OCI-LY3 (cell line): ENCODE results near the gene TTYH2.

Experiments used
- H2AFZ ChIP-seq: fragments of 200-600, 300-600 bp; shearing (Covaris generic); 2 replicates; pipeline ENCODE4 v1.6.0; 2014; ENCODE audit warnings: antibody characterized with exemption, low read depth, low read length
- H3K27ac ChIP-seq: fragments of 200-600, 300-600 bp; sonication (generic); 2 replicates; pipeline ENCODE4 v1.5.1; 2014; ENCODE audit warnings: mild to moderate bottlenecking, low read length, moderate library complexity, mixed read lengths
- H3K27me3 ChIP-seq: fragments of 200-600, 300-600 bp; sonication (generic); 2 replicates; pipeline ENCODE4 v1.6.1; 2014; ENCODE audit warnings: low read depth, low read length, mixed read lengths
- H3K36me3 ChIP-seq: fragments of 200-600, 300-600 bp; sonication (generic); replicated peaks from 2 replicates; pipeline ENCODE3; 2014; ENCODE audit warnings: low read depth, low read length, mixed read lengths
- H3K4me1 ChIP-seq: fragments of 300-600, 200-600 bp; sonication (generic); 2 replicates; pipeline ENCODE4 v1.6.1; 2014; ENCODE audit warnings: low read length, mixed read lengths
- H3K4me2 ChIP-seq: fragments of 200-600, 300-600 bp; sonication (generic); 2 replicates; pipeline ENCODE4 v1.6.1; 2014; ENCODE audit warnings: low read length, mixed read lengths
- H3K4me3 ChIP-seq: fragments of 300-600, 200-600 bp; sonication (generic); 2 replicates; pipeline ENCODE4 v1.5.1; 2014; ENCODE audit warnings: antibody characterized with exemption, mild to moderate bottlenecking, low read length, moderate library complexity
- H3K79me2 ChIP-seq: fragments of 300-600, 200-600 bp; shearing (Covaris generic); 2 replicates; pipeline ENCODE4 v1.6.1; 2014; ENCODE audit warnings: mild to moderate bottlenecking, low read length, mixed read lengths
- H3K9ac ChIP-seq: fragments of 300-600, 200-600 bp; shearing (Covaris generic); 2 replicates; pipeline ENCODE4 v1.6.0; 2014; ENCODE audit warnings: mild to moderate bottlenecking, low read length, moderate library complexity
- H3K9me3 ChIP-seq: fragments of 200-600, 300-600 bp; shearing (Covaris generic); 2 replicates; pipeline ENCODE4 v1.6.1; 2014; ENCODE audit warnings: low read length, mixed read lengths; ENCODE audit not compliant: insufficient read depth
- H4K20me1 ChIP-seq: fragments of 200-600, 300-600 bp; sonication (generic); 2 replicates; pipeline ENCODE4 v1.6.1; 2016; ENCODE audit warnings: low read length, mixed read lengths; ENCODE audit not compliant: insufficient read depth
- EZH2phosphoT487 ChIP-seq: fragments of 200-600 bp; shearing (Covaris generic); IDR thresholded peaks from 2 replicates; pipeline ENCODE4 v1.6.1; 2018; ENCODE audit warnings: antibody characterized with exemption, mixed run types, low read depth
- TF ChIP-seq, protein P1 (sequence below): fragments of 200-600, 300-600 bp; sonication (generic); IDR thresholded peaks from 2 replicates; pipeline ENCODE4 v1.5.1; 2014; ENCODE audit warnings: antibody characterized with exemption, low read length, low read depth

Gene TTYH2

DNA sequence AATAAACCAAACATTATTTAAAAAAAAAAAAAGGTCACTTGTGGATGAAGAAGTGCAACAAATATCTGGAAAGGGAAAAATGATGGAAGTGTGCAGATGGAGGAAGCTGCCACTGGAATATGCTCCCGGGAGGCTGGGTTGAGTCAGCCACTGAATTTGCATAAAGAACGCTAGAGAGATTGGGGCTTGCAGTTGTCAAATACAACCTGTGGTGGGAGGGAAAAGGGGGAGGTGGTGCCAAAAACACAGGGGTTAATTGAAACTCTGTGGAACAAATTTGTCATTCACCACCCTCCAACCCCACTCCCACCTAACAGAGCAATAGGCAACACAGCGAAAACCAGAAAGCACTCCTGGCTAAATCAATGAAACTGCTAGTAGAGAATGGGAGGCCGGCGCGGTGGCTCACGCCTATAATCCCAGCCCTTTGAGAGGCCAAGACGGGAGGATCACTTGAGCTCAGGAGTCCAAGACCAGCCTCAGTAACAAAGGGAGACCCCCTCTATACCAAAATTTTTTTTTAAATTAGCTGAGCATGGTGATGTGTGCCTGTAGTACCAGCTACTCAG is 47.5 kb upstream of the TTYH2 start:
- H3K4me3 ChIP-seq: no peak overlapping the region
- no peaks in the 10 kb centered on the region for H3K4me1 ChIP-seq
- H3K79me2 ChIP-seq: no peaks in the 10 kb centered on the region
- no peaks in the 10 kb centered on the region for H4K20me1 ChIP-seq
- H3K9me3 ChIP-seq: no peaks in the 10 kb centered on the region
- H3K4me2 ChIP-seq: no peak overlapping the region
- no peaks in the 10 kb centered on the region for H3K36me3 ChIP-seq
- H3K27ac ChIP-seq: no peak overlapping the region
- no peak overlapping the region for H2AFZ ChIP-seq
- no peak overlapping the region for H3K9ac ChIP-seq
- TF ChIP-seq, protein P1, sequence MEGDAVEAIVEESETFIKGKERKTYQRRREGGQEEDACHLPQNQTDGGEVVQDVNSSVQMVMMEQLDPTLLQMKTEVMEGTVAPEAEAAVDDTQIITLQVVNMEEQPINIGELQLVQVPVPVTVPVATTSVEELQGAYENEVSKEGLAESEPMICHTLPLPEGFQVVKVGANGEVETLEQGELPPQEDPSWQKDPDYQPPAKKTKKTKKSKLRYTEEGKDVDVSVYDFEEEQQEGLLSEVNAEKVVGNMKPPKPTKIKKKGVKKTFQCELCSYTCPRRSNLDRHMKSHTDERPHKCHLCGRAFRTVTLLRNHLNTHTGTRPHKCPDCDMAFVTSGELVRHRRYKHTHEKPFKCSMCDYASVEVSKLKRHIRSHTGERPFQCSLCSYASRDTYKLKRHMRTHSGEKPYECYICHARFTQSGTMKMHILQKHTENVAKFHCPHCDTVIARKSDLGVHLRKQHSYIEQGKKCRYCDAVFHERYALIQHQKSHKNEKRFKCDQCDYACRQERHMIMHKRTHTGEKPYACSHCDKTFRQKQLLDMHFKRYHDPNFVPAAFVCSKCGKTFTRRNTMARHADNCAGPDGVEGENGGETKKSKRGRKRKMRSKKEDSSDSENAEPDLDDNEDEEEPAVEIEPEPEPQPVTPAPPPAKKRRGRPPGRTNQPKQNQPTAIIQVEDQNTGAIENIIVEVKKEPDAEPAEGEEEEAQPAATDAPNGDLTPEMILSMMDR: no peak
- TF ChIP-seq EZH2phosphoT487: no peak
- peaks cover 18% of the 10 kb centered on the region for H3K27me3 ChIP-seq

DNA sequence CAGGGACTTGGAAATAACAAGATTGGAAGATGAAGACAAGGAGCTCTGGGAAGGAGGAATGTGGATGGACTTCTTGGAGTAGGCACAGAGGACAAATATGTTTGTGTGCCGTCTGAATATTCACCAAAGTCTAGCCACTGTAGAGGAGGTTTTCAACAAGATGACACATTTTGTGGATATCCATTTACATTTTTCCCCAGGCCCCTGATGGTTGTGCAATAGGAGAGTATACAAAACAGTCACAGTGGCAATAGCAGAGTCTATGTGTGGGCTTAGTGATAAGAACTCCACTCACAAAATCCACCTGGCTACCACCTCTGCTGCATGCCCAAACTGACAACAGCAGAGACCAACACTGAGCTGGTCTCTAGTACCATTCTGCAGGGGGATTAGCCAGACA is 42.4 kb upstream of the TTYH2 start:
- Histone ChIP-seq H3K9me3 (no peaks in the 10 kb centered on the region), H3K4me2 (no peak overlapping the region), H4K20me1 (no peaks in the 10 kb centered on the region), H3K9ac (no peak overlapping the region), H3K27me3 (peaks cover 33% of the 10 kb centered on the region), H3K4me1 (no peaks in the 10 kb centered on the region), H3K27ac (no peak overlapping the region), H3K79me2 (no peaks in the 10 kb centered on the region), H3K4me3 (no peak overlapping the region), H3K36me3 (no peaks in the 10 kb centered on the region), H2AFZ (no peak overlapping the region)
- TF ChIP-seq, protein P1: no peak
- TF ChIP-seq EZH2phosphoT487: no peak

DNA sequence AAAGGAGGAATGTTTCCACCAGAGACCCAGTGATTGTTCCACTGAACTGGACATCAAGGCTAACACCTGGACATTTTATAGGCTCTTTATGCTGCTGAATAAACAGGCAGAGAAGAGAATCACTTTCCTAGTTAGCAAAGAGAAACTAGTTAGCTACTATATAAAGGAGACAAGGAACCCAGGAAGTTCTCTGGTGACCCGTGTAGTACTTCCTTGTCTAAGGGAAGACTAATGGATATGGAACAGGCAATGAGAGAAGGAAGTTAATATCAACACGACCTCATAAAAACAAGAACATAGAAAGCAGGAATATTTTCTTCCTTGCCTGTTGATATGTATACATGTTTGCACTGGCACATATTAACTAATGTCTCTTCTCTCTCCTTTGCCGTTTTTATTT is 40.7 kb upstream of the TTYH2 start:
- Histone ChIP-seq H3K4me2 (no peak overlapping the region), H4K20me1 (no peaks in the 10 kb centered on the region), H3K4me3 (no peak overlapping the region), H2AFZ (no peak overlapping the region), H3K79me2 (no peaks in the 10 kb centered on the region), H3K36me3 (no peaks in the 10 kb centered on the region), H3K27ac (no peak overlapping the region), H3K4me1 (no peaks in the 10 kb centered on the region), H3K9me3 (no peaks in the 10 kb centered on the region), H3K9ac (no peak overlapping the region), H3K27me3 (peaks cover 29% of the 10 kb centered on the region)
- no peak for TF ChIP-seq EZH2phosphoT487
- TF ChIP-seq, protein P1: no peak

DNA sequence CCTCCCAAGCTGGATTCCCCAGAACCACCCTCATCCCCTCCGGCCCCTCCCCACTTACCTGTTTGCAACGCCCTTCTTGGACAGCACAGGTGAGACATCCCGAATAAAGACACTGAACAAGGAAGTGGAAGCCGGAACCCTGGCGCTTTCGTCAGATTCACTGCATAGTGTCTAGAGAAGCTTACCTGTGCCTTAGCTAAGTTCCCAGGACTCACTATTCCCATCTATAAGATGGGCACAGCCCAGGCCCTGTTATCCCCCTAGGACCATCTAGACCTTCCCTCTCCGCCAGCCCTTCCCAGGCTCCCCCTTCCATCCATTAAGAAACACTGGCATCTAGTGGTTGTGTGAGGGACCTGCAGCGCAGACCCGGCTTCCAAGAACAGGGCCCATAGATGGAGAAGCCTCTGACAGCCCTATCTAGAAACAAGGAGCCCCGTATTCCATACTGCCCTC is 36.8 kb upstream of the TTYH2 start:
- H3K36me3 ChIP-seq: no peaks in the 10 kb centered on the region
- no peaks in the 10 kb centered on the region for H3K79me2 ChIP-seq
- no peaks in the 10 kb centered on the region for H3K9me3 ChIP-seq
- H3K4me2 ChIP-seq: no peak overlapping the region
- H3K27me3 ChIP-seq: peaks cover 34% of the 10 kb centered on the region
- TF ChIP-seq EZH2phosphoT487: no peak
- TF ChIP-seq, protein P1: peak; percentile 84
- H3K27ac ChIP-seq: no peak overlapping the region
- H4K20me1 ChIP-seq: no peaks in the 10 kb centered on the region
- no peak overlapping the region for H3K9ac ChIP-seq
- no peak overlapping the region for H2AFZ ChIP-seq
- H3K4me1 ChIP-seq: no peaks in the 10 kb centered on the region
- no peak overlapping the region for H3K4me3 ChIP-seq
